NT2/D1 (cell line): Measurements from ENCODE around the gene GGT7.

Experiments
- DNase-seq: peaks from one replicate; pipeline ENCODE4 v3.0.0-alpha.2; 2011; ENCODE audit warnings: low read depth, low spot score
- H3K27me3 ChIP-seq: 2 replicates; pipeline ENCODE4 v1.6.0; 2011; ENCODE audit warnings: mild to moderate bottlenecking; ENCODE audit not compliant: insufficient read length, insufficient read depth
- H3K36me3 ChIP-seq: 2 replicates; pipeline ENCODE4 v1.6.1; 2011; ENCODE audit warnings: mild to moderate bottlenecking, low read length, mixed read lengths; ENCODE audit not compliant: insufficient read depth, insufficient read length
- H3K4me1 ChIP-seq: 2 replicates; pipeline ENCODE4 v1.5.1; 2011; ENCODE audit not compliant: insufficient read depth, insufficient read length
- H3K4me3 ChIP-seq: 2 replicates; pipeline ENCODE4 v1.5.1; 2011; ENCODE audit warnings: low read depth; ENCODE audit not compliant: insufficient read length
- H3K9ac ChIP-seq: 2 replicates; pipeline ENCODE4 v1.6.0; 2011; ENCODE audit warnings: low read depth; ENCODE audit not compliant: insufficient read length
- H3K9me3 ChIP-seq: 2 replicates; pipeline ENCODE4 v1.5.1; 2011; ENCODE audit warnings: mild to moderate bottlenecking, low read length; ENCODE audit not compliant: insufficient read depth
- SUZ12 ChIP-seq: IDR thresholded peaks from 2 replicates; pipeline ENCODE4 v1.6.1; 2011; ENCODE audit not compliant: insufficient read length, insufficient read depth; ENCODE audit errors: extremely low read depth
- YY1 ChIP-seq: IDR thresholded peaks from 2 replicates; pipeline ENCODE4 v1.6.1; 2011; ENCODE audit not compliant: insufficient read length, insufficient read depth
- ZNF274 ChIP-seq: IDR thresholded peaks from 2 replicates; pipeline ENCODE4 v1.6.1; 2011; ENCODE audit warnings: mild to moderate bottlenecking, low read depth, low read length

The GGT7 gene

GRCh38 chr20:34859367-34859766 is 13.3 kb downstream of the GGT7 start:
- H3K27me3 ChIP-seq = no peaks in the 10 kb centered on the region
- H3K4me3 ChIP-seq = no peak overlapping the region
- H3K36me3 ChIP-seq = peaks cover 37% of the 10 kb centered on the region
- TF ChIP-seq YY1 (no peak), ZNF274 (no peak)
- H3K9me3 ChIP-seq = no peaks in the 10 kb centered on the region
- H3K9ac ChIP-seq = no peak overlapping the region
- DNase-seq = no peak
- peaks cover 2% of the 10 kb centered on the region for H3K4me1 ChIP-seq

DNA sequence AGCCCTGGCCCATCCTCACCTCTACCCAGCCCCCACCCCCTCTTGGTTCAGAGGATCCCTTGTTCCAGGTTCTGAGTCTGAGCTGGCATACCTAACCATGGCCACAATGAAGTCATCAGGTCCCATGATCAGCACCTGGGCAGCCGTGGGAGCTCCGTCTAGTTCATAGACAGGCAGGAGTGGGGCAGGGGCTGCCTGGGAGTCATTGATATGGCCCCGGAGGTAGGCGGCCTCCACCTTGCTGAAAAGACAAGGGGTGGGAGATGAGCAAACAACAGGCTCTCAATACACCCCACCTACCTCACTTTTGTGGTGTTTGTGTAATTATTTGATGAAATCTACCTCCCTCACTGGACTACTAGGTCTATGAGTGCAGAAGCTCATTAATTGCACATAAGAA is 20.4 kb downstream of the GGT7 start:
- Histone ChIP-seq H3K9me3 (no peaks in the 10 kb centered on the region), H3K4me3 (no peak overlapping the region), H3K9ac (no peak overlapping the region), H3K36me3 (peaks cover 48% of the 10 kb centered on the region), H3K4me1 (no peaks in the 10 kb centered on the region), H3K27me3 (no peaks in the 10 kb centered on the region)
- TF ChIP-seq SUZ12 (no peak), ZNF274 (no peak), YY1 (no peak)
- no peak for DNase-seq

GRCh38 chr20:34850969-34851368 is 21.7 kb downstream of the GGT7 start:
- no peaks in the 10 kb centered on the region for H3K9me3 ChIP-seq
- TF ChIP-seq SUZ12 (no peak), ZNF274 (no peak), YY1 (no peak)
- no peak overlapping the region for H3K9ac ChIP-seq
- no peak for DNase-seq
- H3K4me3 ChIP-seq = no peak overlapping the region
- peaks cover 42% of the 10 kb centered on the region for H3K36me3 ChIP-seq
- H3K27me3 ChIP-seq = no peaks in the 10 kb centered on the region
- no peaks in the 10 kb centered on the region for H3K4me1 ChIP-seq

GRCh38 chr20:34849778-34850177 is 22.9 kb downstream of the GGT7 start:
- Histone ChIP-seq H3K9me3 (no peaks in the 10 kb centered on the region), H3K27me3 (no peaks in the 10 kb centered on the region), H3K9ac (no peak overlapping the region), H3K4me1 (no peaks in the 10 kb centered on the region), H3K4me3 (no peak overlapping the region), H3K36me3 (peaks cover 39% of the 10 kb centered on the region)
- no peak for TF ChIP-seq ZNF274
- TF ChIP-seq YY1 = no peak
- no peak for TF ChIP-seq SUZ12
- DNase-seq = no peak

DNA sequence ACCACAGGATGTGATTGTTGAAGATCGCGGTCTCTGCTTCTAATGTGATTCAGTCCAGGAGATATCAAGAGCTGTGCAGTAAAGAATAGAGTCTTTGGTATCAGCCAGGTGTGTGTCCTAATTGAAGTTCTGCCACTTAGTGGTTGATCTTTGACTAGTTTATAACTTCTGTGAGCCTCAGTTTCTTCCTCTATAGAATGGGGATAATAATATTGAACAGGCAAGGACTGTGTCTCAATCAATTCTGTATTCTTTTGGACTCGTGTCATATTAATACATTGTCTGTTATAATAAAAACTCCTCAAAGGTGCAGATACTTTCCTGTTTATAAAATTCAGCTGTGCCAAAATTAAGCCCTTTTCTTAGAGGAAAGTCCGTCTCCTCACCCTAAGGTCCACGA is 24.1 kb downstream of the GGT7 start:
- H3K27me3 ChIP-seq = no peaks in the 10 kb centered on the region
- TF ChIP-seq SUZ12 = no peak
- TF ChIP-seq YY1 = no peak
- no peak for TF ChIP-seq ZNF274
- no peak overlapping the region for H3K9ac ChIP-seq
- DNase-seq = no peak
- H3K9me3 ChIP-seq = no peaks in the 10 kb centered on the region
- peaks cover 32% of the 10 kb centered on the region for H3K36me3 ChIP-seq
- no peak overlapping the region for H3K4me3 ChIP-seq
- no peaks in the 10 kb centered on the region for H3K4me1 ChIP-seq

- Histone ChIP-seq H3K4me1 (no peaks in the 10 kb centered on the region), H3K36me3 (peaks cover 10% of the 10 kb centered on the region), H3K9me3 (no peaks in the 10 kb centered on the region), H3K9ac (no peak overlapping the region), H3K4me3 (no peak overlapping the region), H3K27me3 (no peaks in the 10 kb centered on the region)
- TF ChIP-seq YY1 = no peak
- no peak for DNase-seq
These were observed 29.2 kb downstream of the GGT7 start for GRCh38 chr20:34843421-34843820.

DNA sequence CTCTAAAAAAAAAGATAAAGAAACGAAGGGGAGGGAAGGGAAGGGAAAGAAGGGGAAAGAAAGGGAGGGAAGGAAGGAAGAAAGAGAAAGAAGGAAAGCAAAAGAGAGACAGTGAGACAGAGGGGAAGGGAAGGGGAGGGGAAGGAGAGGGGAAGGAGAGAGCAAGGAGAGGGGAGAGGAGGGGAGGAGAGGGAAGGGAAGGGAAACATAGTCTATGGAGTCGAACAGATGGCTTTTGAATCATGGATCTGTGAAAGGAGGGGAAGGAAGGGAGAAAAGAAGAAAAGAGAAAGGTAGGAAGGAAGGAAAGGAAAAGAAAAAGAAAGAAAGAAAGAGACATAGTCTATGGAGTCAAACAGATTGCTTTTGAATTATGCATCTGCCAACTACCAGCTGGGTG is 30.5 kb downstream of the GGT7 start:
- H3K36me3 ChIP-seq = peaks cover 6% of the 10 kb centered on the region
- H3K9me3 ChIP-seq = no peaks in the 10 kb centered on the region
- no peaks in the 10 kb centered on the region for H3K27me3 ChIP-seq
- H3K4me1 ChIP-seq = no peaks in the 10 kb centered on the region
- no peak for DNase-seq
- TF ChIP-seq SUZ12 (no peak), YY1 (no peak), ZNF274 (no peak)
- H3K9ac ChIP-seq = no peak overlapping the region
- H3K4me3 ChIP-seq = no peak overlapping the region

- DNase-seq = no peak
- Histone ChIP-seq H3K9me3 (peaks cover 15% of the 10 kb centered on the region; the same call in 1 of the 2 replicates), H3K4me3 (no peak overlapping the region), H3K27me3 (no peaks in the 10 kb centered on the region), H3K4me1 (no peaks in the 10 kb centered on the region), H3K9ac (no peak overlapping the region), H3K36me3 (no peaks in the 10 kb centered on the region)
- TF ChIP-seq ZNF274 (no peak), YY1 (no peak), SUZ12 (no peak)
These were observed 38.2 kb downstream of the GGT7 start for GRCh38 chr20:34834459-34834893.
